MM.1S (cell line): ENCODE measurements around the gene MEGF11.

Experiments
- DNase-seq: peaks from one replicate; pipeline ENCODE4 v3.0.0-alpha.2; 2015
- H2AFZ ChIP-seq: fragments of 300-600 bp; sonication (generic); 2 replicates; pipeline ENCODE4 v1.6.0; 2016; ENCODE audit warnings: antibody characterized with exemption, low read length
- H3F3A ChIP-seq: fragments of 300-600 bp; sonication (generic); 2 replicates; pipeline ENCODE4 v1.6.1; 2016; ENCODE audit warnings: mild to moderate bottlenecking, antibody characterized with exemption, low read length, moderate library complexity, mixed read lengths; ENCODE audit not compliant: insufficient read depth
- H3K27ac ChIP-seq: fragments of 300-600 bp; sonication (generic); 2 replicates; pipeline ENCODE4 v1.5.1; 2016; ENCODE audit warnings: mild to moderate bottlenecking, low read length
- H3K27me3 ChIP-seq: fragments of 300-600 bp; sonication (generic); replicated peaks from 2 replicates; pipeline ENCODE4 v1.6.0; 2016; ENCODE audit warnings: low read length; ENCODE audit not compliant: insufficient read depth
- H3K36me3 ChIP-seq: fragments of 300-600 bp; sonication (generic); replicated peaks from 2 replicates; pipeline ENCODE4 v1.6.1; 2016; ENCODE audit warnings: mild to moderate bottlenecking, low read length, mixed read lengths; ENCODE audit not compliant: insufficient read depth
- H3K4me1 ChIP-seq: fragments of 300-600 bp; sonication (generic); 2 replicates; pipeline ENCODE4 v1.6.1; 2016; ENCODE audit warnings: low read length, mixed read lengths
- H3K4me2 ChIP-seq: fragments of 300-600 bp; sonication (generic); 2 replicates; pipeline ENCODE4 v1.6.0; 2016; ENCODE audit warnings: low read depth, low read length
- H3K4me3 ChIP-seq: fragments of 300-600 bp; sonication (generic); 2 replicates; pipeline ENCODE4 v1.5.1; 2016; ENCODE audit warnings: low read length, mixed read lengths
- H3K79me2 ChIP-seq: fragments of 300-600 bp; sonication (generic); 2 replicates; pipeline ENCODE4 v1.6.1; 2016; ENCODE audit warnings: mixed run types, low read length, mixed read lengths
- H3K9ac ChIP-seq: fragments of 300-600 bp; sonication (generic); 2 replicates; pipeline ENCODE4 v1.6.1; 2016; ENCODE audit warnings: low read length, mixed read lengths
- H3K9me2 ChIP-seq: fragments of 300-600 bp; sonication (generic); replicated peaks from 2 replicates; pipeline ENCODE4 v1.6.1; 2016; ENCODE audit warnings: mild to moderate bottlenecking, low read length, mixed read lengths; ENCODE audit not compliant: insufficient read depth
- H3K9me3 ChIP-seq: fragments of 300-600 bp; sonication (generic); replicated peaks from 2 replicates; pipeline ENCODE4 v1.6.1; 2016; ENCODE audit warnings: mild to moderate bottlenecking, low read length, mixed read lengths; ENCODE audit not compliant: insufficient read depth
- H4K20me1 ChIP-seq: fragments of 300-600 bp; sonication (generic); 2 replicates; pipeline ENCODE4 v1.6.1; 2016; ENCODE audit warnings: mild to moderate bottlenecking, low read length, moderate library complexity, mixed read lengths; ENCODE audit not compliant: insufficient read depth
- EZH2 ChIP-seq: fragments of 300-600 bp; sonication (generic); optimal IDR thresholded peaks from 2 replicates; pipeline ENCODE3; 2017; ENCODE audit warnings: low read depth, mild to moderate bottlenecking, antibody characterized with exemption, low read length, mixed read lengths
- EZH2phosphoT487 ChIP-seq: fragments of 300-600 bp; sonication (generic); IDR thresholded peaks from 2 replicates; pipeline ENCODE4 v1.6.1; 2018; ENCODE audit warnings: antibody characterized with exemption, low read length
- TF ChIP-seq, protein P1 (sequence below): fragments of 300-600 bp; sonication (generic); IDR thresholded peaks from 2 replicates; pipeline ENCODE4 v1.5.1; 2016; ENCODE audit warnings: antibody characterized with exemption, low read length, mixed read lengths

Gene MEGF11

DNA sequence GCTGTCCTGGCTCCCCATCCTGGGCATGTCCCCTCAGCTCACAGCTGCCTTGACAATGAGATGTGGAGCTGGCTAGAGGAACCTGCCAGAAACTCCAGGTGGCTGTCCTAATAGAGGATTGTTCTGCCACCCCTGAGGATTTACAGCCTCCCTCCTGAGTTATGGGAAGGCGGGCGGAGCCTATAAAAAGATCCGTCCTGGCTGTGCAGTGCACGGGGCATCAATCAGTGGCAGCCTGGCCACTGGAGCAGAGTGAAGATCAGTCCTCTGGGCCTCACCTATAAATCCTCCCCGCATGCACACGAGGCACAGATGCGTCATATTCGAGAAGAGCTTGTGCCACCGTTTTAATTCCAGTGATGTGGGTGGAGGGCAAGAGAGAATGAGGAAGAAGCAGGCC, 90.0 kb downstream of the MEGF11 start:
- Histone ChIP-seq H3K9me3 (no peaks in the 10 kb centered on the region), H4K20me1 (no peaks in the 10 kb centered on the region), H2AFZ (no peak overlapping the region), H3K36me3 (no peaks in the 10 kb centered on the region), H3K9me2 (no peaks in the 10 kb centered on the region), H3K4me1 (no peaks in the 10 kb centered on the region), H3K4me3 (no peak overlapping the region), H3K9ac (no peak overlapping the region), H3K27ac (no peak overlapping the region), H3K4me2 (no peak overlapping the region), H3F3A (no peaks in the 10 kb centered on the region), H3K79me2 (no peaks in the 10 kb centered on the region), H3K27me3 (no peaks in the 10 kb centered on the region)
- no peak for DNase-seq
- TF ChIP-seq EZH2: no peak
- TF ChIP-seq, protein P1, sequence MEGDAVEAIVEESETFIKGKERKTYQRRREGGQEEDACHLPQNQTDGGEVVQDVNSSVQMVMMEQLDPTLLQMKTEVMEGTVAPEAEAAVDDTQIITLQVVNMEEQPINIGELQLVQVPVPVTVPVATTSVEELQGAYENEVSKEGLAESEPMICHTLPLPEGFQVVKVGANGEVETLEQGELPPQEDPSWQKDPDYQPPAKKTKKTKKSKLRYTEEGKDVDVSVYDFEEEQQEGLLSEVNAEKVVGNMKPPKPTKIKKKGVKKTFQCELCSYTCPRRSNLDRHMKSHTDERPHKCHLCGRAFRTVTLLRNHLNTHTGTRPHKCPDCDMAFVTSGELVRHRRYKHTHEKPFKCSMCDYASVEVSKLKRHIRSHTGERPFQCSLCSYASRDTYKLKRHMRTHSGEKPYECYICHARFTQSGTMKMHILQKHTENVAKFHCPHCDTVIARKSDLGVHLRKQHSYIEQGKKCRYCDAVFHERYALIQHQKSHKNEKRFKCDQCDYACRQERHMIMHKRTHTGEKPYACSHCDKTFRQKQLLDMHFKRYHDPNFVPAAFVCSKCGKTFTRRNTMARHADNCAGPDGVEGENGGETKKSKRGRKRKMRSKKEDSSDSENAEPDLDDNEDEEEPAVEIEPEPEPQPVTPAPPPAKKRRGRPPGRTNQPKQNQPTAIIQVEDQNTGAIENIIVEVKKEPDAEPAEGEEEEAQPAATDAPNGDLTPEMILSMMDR: no peak
- TF ChIP-seq EZH2phosphoT487: no peak

- H3K79me2 ChIP-seq: no peaks in the 10 kb centered on the region
- TF ChIP-seq EZH2phosphoT487 (no peak), EZH2 (no peak)
- TF ChIP-seq, protein P1: no peak
- no peaks in the 10 kb centered on the region for H3K4me1 ChIP-seq
- no peak overlapping the region for H2AFZ ChIP-seq
- H3F3A ChIP-seq: no peaks in the 10 kb centered on the region
- H4K20me1 ChIP-seq: no peaks in the 10 kb centered on the region
- DNase-seq: no peak
- no peak overlapping the region for H3K27ac ChIP-seq
- no peaks in the 10 kb centered on the region for H3K9me2 ChIP-seq
- H3K4me2 ChIP-seq: no peak overlapping the region
- H3K27me3 ChIP-seq: no peaks in the 10 kb centered on the region
- H3K4me3 ChIP-seq: no peak overlapping the region
- no peaks in the 10 kb centered on the region for H3K36me3 ChIP-seq
- H3K9me3 ChIP-seq: no peaks in the 10 kb centered on the region
- H3K9ac ChIP-seq: no peak overlapping the region
Measured at GRCh38 chr15:66162286-66162685, 91.3 kb downstream of the MEGF11 start.

GRCh38 chr15:66161575-66162118, 91.9 kb downstream of the MEGF11 start:
- no peaks in the 10 kb centered on the region for H4K20me1 ChIP-seq
- H3F3A ChIP-seq: no peaks in the 10 kb centered on the region
- no peak overlapping the region for H3K9ac ChIP-seq
- TF ChIP-seq, protein P1: no peak
- TF ChIP-seq EZH2 (no peak), EZH2phosphoT487 (no peak)
- H3K36me3 ChIP-seq: no peaks in the 10 kb centered on the region
- H2AFZ ChIP-seq: no peak overlapping the region
- no peak overlapping the region for H3K4me2 ChIP-seq
- H3K27me3 ChIP-seq: no peaks in the 10 kb centered on the region
- H3K4me3 ChIP-seq: no peak overlapping the region
- H3K79me2 ChIP-seq: no peaks in the 10 kb centered on the region
- H3K9me3 ChIP-seq: no peaks in the 10 kb centered on the region
- H3K9me2 ChIP-seq: no peaks in the 10 kb centered on the region
- DNase-seq: no peak
- no peaks in the 10 kb centered on the region for H3K4me1 ChIP-seq
- no peak overlapping the region for H3K27ac ChIP-seq
